IMR-90 (cell line): Measurements from ENCODE around the gene MGAT5. TPM values are rescaled to one million over a fixed set of nuclear protein-coding genes. Genes with fewer than 3 reads are reported as not detected.

Experiments
- ATAC-seq: fragments of 200-7000 bp; cut with Tn5 transposase; 2 replicates; pipeline ENCODE4 v1.9.1; 2020; ENCODE audit warnings: low read depth, mild to moderate bottlenecking, moderate library complexity
- BruUV-seq: library from RNA; stranded (reverse); fragments of 400-500 nt; replicated peaks from 2 replicates; lab custom pipeline; 2021; lab: Mats Ljungman, UMichigan
- CTCF ChIA-PET: fragments of 300-600 bp; formaldehyde crosslinking; extraction: SDS; loops from one replicate; lab custom pipeline; 2021; ENCODE audit warnings: antibody characterized with exemption; lab: Yijun Ruan, JAX
- POLR2A ChIA-PET: fragments of 300-600 bp; sonication (Branson Sonifier 250); formaldehyde crosslinking; loops from one replicate; lab custom pipeline; 2022; ENCODE audit warnings: antibody characterized with exemption; ENCODE audit not compliant: unreplicated experiment; lab: Charles Lee
- DNase-seq: peaks from one replicate; pipeline ENCODE4 v3.0.0; 2013
- H2AFZ ChIP-seq: replicated peaks from 2 replicates; pipeline ENCODE3; 2013; ENCODE audit warnings: low read length, mild to moderate bottlenecking; ENCODE audit not compliant: poor library complexity
- H2AK5ac ChIP-seq: 2 replicates; pipeline ENCODE4 v1.6.1; 2013; ENCODE audit warnings: low read depth, low read length, inconsistent platforms
- H2AK9ac ChIP-seq: replicated peaks from 2 replicates; pipeline ENCODE3; 2013; ENCODE audit warnings: mild to moderate bottlenecking, low read depth, low read length, moderate library complexity; ENCODE audit not compliant: poor library complexity
- H2BK120ac ChIP-seq: 2 replicates; pipeline ENCODE4 v1.6.1; 2013; ENCODE audit warnings: low read depth, low read length, inconsistent platforms
- H2BK15ac ChIP-seq: 3 replicates; pipeline ENCODE4 v1.6.1; 2013; ENCODE audit warnings: low read depth, low read length, inconsistent platforms
- H2BK20ac ChIP-seq: 2 replicates; pipeline ENCODE4 v1.6.1; 2013; ENCODE audit warnings: low read depth, mild to moderate bottlenecking, inconsistent platforms, low read length, moderate library complexity
- H2BK5ac ChIP-seq: 2 replicates; pipeline ENCODE4 v1.6.1; 2013; ENCODE audit warnings: mild to moderate bottlenecking, low read depth, low read length, inconsistent platforms; ENCODE audit not compliant: poor library complexity, severe bottlenecking
- H3K14ac ChIP-seq: replicated peaks from 2 replicates; pipeline ENCODE4 v1.6.1; 2013; ENCODE audit warnings: low read depth, low read length, inconsistent platforms
- H3K18ac ChIP-seq: 2 replicates; pipeline ENCODE4 v1.6.1; 2013; ENCODE audit warnings: low read depth, low read length, control low read depth
- H3K23ac ChIP-seq: 2 replicates; pipeline ENCODE4 v1.6.1; 2013; ENCODE audit warnings: low read depth, low read length, inconsistent platforms
- H3K27ac ChIP-seq: 2 replicates; pipeline ENCODE4 v1.5.1; 2013; ENCODE audit warnings: mild to moderate bottlenecking, control low read depth, low read length; ENCODE audit not compliant: insufficient read depth
- H3K27me3 ChIP-seq: 2 replicates; pipeline ENCODE4 v1.6.1; 2013; ENCODE audit warnings: low read length; ENCODE audit not compliant: control insufficient read depth, insufficient read depth
- H3K36me3 ChIP-seq: 2 replicates; pipeline ENCODE4 v1.6.1; 2013; ENCODE audit warnings: low read length, mixed read lengths; ENCODE audit not compliant: control insufficient read depth, insufficient read depth
- H3K4ac ChIP-seq: 2 replicates; pipeline ENCODE4 v1.6.1; 2013; ENCODE audit warnings: low read depth, low read length, inconsistent platforms
- H3K4me1 ChIP-seq: 2 replicates; pipeline ENCODE4 v1.6.1; 2013; ENCODE audit warnings: low read length, mixed read lengths; ENCODE audit not compliant: control insufficient read depth, insufficient read depth
- H3K4me2 ChIP-seq: 2 replicates; pipeline ENCODE4 v1.6.1; 2013; ENCODE audit warnings: low read depth, mild to moderate bottlenecking, control low read depth, low read length, moderate library complexity
- H3K4me3 ChIP-seq: 2 replicates; pipeline ENCODE4 v1.5.1; 2013; ENCODE audit warnings: low read depth, mild to moderate bottlenecking, control low read depth, low read length, moderate library complexity; ENCODE audit not compliant: insufficient read depth
- H3K56ac ChIP-seq: 2 replicates; pipeline ENCODE4 v1.6.1; 2013; ENCODE audit warnings: low read length, inconsistent platforms; ENCODE audit not compliant: insufficient read depth; ENCODE audit errors: extremely low read depth
- H3K79me1 ChIP-seq, 2 experiments: 2 replicates each; pipeline ENCODE4 v1.6.1; 2013; ENCODE audit warnings: low read length in 2 of 2, inconsistent platforms in 1 of 2, low read depth in 1 of 2
- H3K9ac ChIP-seq: 2 replicates; pipeline ENCODE4 v1.6.1; 2013; ENCODE audit warnings: low read depth, low read length, control low read depth
- H3K9me1 ChIP-seq: 2 replicates; pipeline ENCODE4 v1.6.1; 2013; ENCODE audit warnings: low read length, inconsistent platforms; ENCODE audit not compliant: insufficient read depth
- H3K9me3 ChIP-seq: 2 replicates; pipeline ENCODE4 v1.6.1; 2013; ENCODE audit warnings: low read length; ENCODE audit not compliant: control insufficient read depth, insufficient read depth
- H4K20me1 ChIP-seq: 2 replicates; pipeline ENCODE4 v1.6.1; 2013; ENCODE audit warnings: low read length, inconsistent platforms; ENCODE audit not compliant: insufficient read depth
- H4K5ac ChIP-seq: 2 replicates; pipeline ENCODE4 v1.6.1; 2013; ENCODE audit warnings: mild to moderate bottlenecking, low read depth, low read length, control low read depth
- H4K8ac ChIP-seq, 2 experiments: 2 replicates each; pipeline ENCODE4 v1.6.1; 2013; ENCODE audit warnings: low read depth in 2 of 2, low read length in 2 of 2, control low read depth in 1 of 2, inconsistent platforms in 1 of 2
- H4K91ac ChIP-seq: 2 replicates; pipeline ENCODE4 v1.6.1; 2013; ENCODE audit warnings: low read depth, low read length, inconsistent platforms; ENCODE audit not compliant: insufficient read depth
- ELK1 ChIP-seq: fragments of 150-350 bp; IDR thresholded peaks from 2 replicates; pipeline ENCODE4 v1.6.1; 2016; ENCODE audit warnings: low read depth, mild to moderate bottlenecking, low read length, moderate library complexity, borderline replicate concordance
- MAZ ChIP-seq: IDR thresholded peaks from 2 replicates; pipeline ENCODE4 v1.6.1; 2012; ENCODE audit warnings: low read depth, mild to moderate bottlenecking, low read length, improper control_type of control experiment, moderate library complexity, borderline replicate concordance
- RCOR1 ChIP-seq: IDR thresholded peaks from 2 replicates; pipeline ENCODE4 v1.6.1; 2012; ENCODE audit warnings: mild to moderate bottlenecking, low read length, improper control_type of control experiment; ENCODE audit not compliant: insufficient replicate concordance
- USF2 ChIP-seq: fragments of 150-350 bp; IDR thresholded peaks from 2 replicates; pipeline ENCODE4 v1.6.1; 2017; ENCODE audit warnings: mild to moderate bottlenecking, antibody characterized with exemption, low read length, low read depth
- WGBS, 2 experiments: methylation state at CpG; one replicate each; pipeline versions ENCODE4 v1.1.5 to v1.1.7; 2013; ENCODE audit warnings: missing lambda C conversion rate in 2 of 2; ENCODE audit not compliant: insufficient read length in 1 of 2; ENCODE audit errors: extremely low coverage in 2 of 2; 5-methylcytosine and 5-hydroxymethylcytosine counted together
- dilution Hi-C: fragments of 300-500 bp; cut with HindIII; formaldehyde crosslinking; loops from one replicate; pipeline ENCODE4 v1.14.3; 2018; ENCODE audit warnings: low sequenced_read_pairs; ENCODE audit not compliant: unreplicated experiment
- in situ Hi-C: fragments of 300-500 bp; cut with MboI; formaldehyde crosslinking; loops from 3 replicates; pipeline ENCODE4 v1.14.3; 2019; ENCODE audit warnings: low sequenced_read_pairs, inconsistent platforms, mixed read lengths
- intact Hi-C: fragments of 100-400 bp; cut with micrococcal nuclease; formaldehyde crosslinking; loops from 2 replicates; pipeline ENCODE4 v1.10.0; 2022
- polyA plus RNA-seq, 3 experiments: library from polyadenylated mRNA; depleted of rRNA; stranded (reverse); fragments of >200 nt; gene quantifications; 2 replicates each; pipeline ENCODE4 v1.2.3, GENCODE V29; 2012; ENCODE audit warnings: low replicate concordance in 1 of 3
- total RNA-seq: library from RNA; depleted of rRNA; stranded (reverse); fragments of >200 nt; gene quantifications from 2 replicates; pipeline ENCODE4 v1.2.3, GENCODE V29; 2012

Gene MGAT5
- total and polyA plus RNA-seq, 2 of the 4 experiments (the other 2 are of a cell fraction), result 22.9 to 59.9 TPM

- Histone ChIP-seq H4K8ac (peak overlapping the region; percentile 63 to 85; a peak in 3 of 4 replicates), H2BK5ac (peak overlapping the region; percentile 80), H3K18ac (no peak overlapping the region), H4K5ac (no peak overlapping the region), H3K56ac (peak overlapping the region; percentile 18; the same call in 1 of the 2 replicates), H3K4me2 (peak overlapping the region; percentile 75; the same call in 1 of the 2 replicates), H3K36me3 (peaks cover 20% of the 10 kb centered on the region), H3K9me3 (no peaks in the 10 kb centered on the region), H3K14ac (peak overlapping the region; percentile 11), H4K20me1 (no peaks in the 10 kb centered on the region), H3K23ac (peak overlapping the region; percentile 6; the same call in 1 of the 2 replicates), H3K79me1 (peaks cover 12 to 24% of the 10 kb centered on the region in 2 experiments), H3K4ac (peak overlapping the region; percentile 55), H3K27me3 (no peaks in the 10 kb centered on the region), H2AK9ac (no peak overlapping the region), H2BK120ac (peak overlapping the region; percentile 54), H2AK5ac (peak overlapping the region; percentile 92; the same call in 1 of the 2 replicates), H3K9ac (no peak overlapping the region), H2BK20ac (peak overlapping the region; percentile 72; the same call in 1 of the 2 replicates), H4K91ac (peak overlapping the region; percentile 46), H2BK15ac (peak overlapping the region; percentile 15; the same call in 1 of the 3 replicates), H3K9me1 (peaks cover 14% of the 10 kb centered on the region), H3K27ac (peak overlapping the region; percentile 64), H3K4me3 (no peak overlapping the region), H3K4me1 (peaks cover 6% of the 10 kb centered on the region), H2AFZ (no peak overlapping the region)
- no peak for TF ChIP-seq MAZ
- no peak for TF ChIP-seq ELK1
- peak; percentile 37; the same call in 1 of the 2 replicates for TF ChIP-seq USF2
- no peak for TF ChIP-seq RCOR1
- dilution Hi-C loops, result no loop called here
- DNase-seq (peak; percentile 29), ATAC-seq (peak; percentile 61)
- ChIA-PET POLR2A (no interaction called here), CTCF (interaction anchor here (0.9 to 1.5 kb wide), 3 partner anchors 16 to 104 kb away, joined by 3 to 4 read pairs (median 4); no protein-coding TSS in a partner anchor)
- WGBS, 2 experiments, result no CpG with 5 or more reads among the region's 3 CpGs
- in situ Hi-C loops, result no loop called here
- BruUV-seq, result no TSS peak
- intact Hi-C loops, result no loop called here
Measured at GRCh38 chr2:134347756-134348155, 93.9 kb downstream of the MGAT5 start.
